H54 (cell line): ENCODE data around the gene DPP6.

Experiments
- DNase-seq: peaks from one replicate; pipeline ENCODE4 v3.0.0; 2011; ENCODE audit warnings: low spot score, mixed read lengths; ENCODE audit not compliant: insufficient read length
- FAIRE-seq: peaks from 3 replicates; lab custom pipeline; 2011; peaks lifted over from hg19 to GRCh38; lab: Jason Lieb, UNC
- POLR2A ChIP-seq: IDR thresholded peaks from 2 replicates; pipeline ENCODE4 v1.6.1; 2011; ENCODE audit warnings: low read depth, mild to moderate bottlenecking, low read length

The DPP6 gene

GRCh38 chr7:154579711-154580110 lies 527.5 kb downstream of the DPP6 start:
- DNase-seq (no peak), FAIRE-seq (no peak)
- no peak for TF ChIP-seq POLR2A

- TF ChIP-seq POLR2A, result no peak
- DNase-seq (no peak), FAIRE-seq (no peak)
Observed at GRCh38 chr7:154581251-154581890, 529.2 kb downstream of the DPP6 start.

- FAIRE-seq, result no peak
Observed at GRCh38 chr7:154583454-154583853, 531.3 kb downstream of the DPP6 start.

GRCh38 chr7:154584352-154585252 lies 532.4 kb downstream of the DPP6 start:
- no peak for TF ChIP-seq POLR2A
- no peak for DNase-seq
- FAIRE-seq, result no peak

More at GRCh38 chr7:154583454-154583853, 531.3 kb downstream of the DPP6 start:
- DNase-seq, result no peak
- TF ChIP-seq POLR2A, result no peak

- FAIRE-seq (no peak), DNase-seq (no peak)
- TF ChIP-seq POLR2A, result no peak
Observed at GRCh38 chr7:154587792-154588191, 535.6 kb downstream of the DPP6 start.

GRCh38 chr7:154591544-154591943 lies 539.3 kb downstream of the DPP6 start:
- FAIRE-seq, result no peak
- TF ChIP-seq POLR2A, result no peak
- no peak for DNase-seq

- no peak for FAIRE-seq
- no peak for TF ChIP-seq POLR2A
- no peak for DNase-seq
Observed at GRCh38 chr7:154592388-154592787, 540.2 kb downstream of the DPP6 start.

GRCh38 chr7:154598396-154598795 lies 546.2 kb downstream of the DPP6 start:
- no peak for TF ChIP-seq POLR2A
- FAIRE-seq, result no peak
- no peak for DNase-seq

- no peak for FAIRE-seq
- DNase-seq, result no peak
- no peak for TF ChIP-seq POLR2A
Observed at GRCh38 chr7:154598864-154599263, 546.7 kb downstream of the DPP6 start.

GRCh38 chr7:154610903-154611302 lies 558.7 kb downstream of the DPP6 start:
- FAIRE-seq, result no peak
- no peak for TF ChIP-seq POLR2A

GRCh38 chr7:154613811-154614210 lies 561.6 kb downstream of the DPP6 start:
- no peak for TF ChIP-seq POLR2A
- no peak for DNase-seq
- no peak for FAIRE-seq

More at GRCh38 chr7:154610903-154611302, 558.7 kb downstream of the DPP6 start:
- DNase-seq, result no peak

- DNase-seq (no peak), FAIRE-seq (no peak)
- TF ChIP-seq POLR2A, result no peak
Observed at GRCh38 chr7:154620141-154620755, 568.0 kb downstream of the DPP6 start.

GRCh38 chr7:154623399-154623798 lies 571.2 kb downstream of the DPP6 start:
- FAIRE-seq (no peak), DNase-seq (no peak)
- no peak for TF ChIP-seq POLR2A
